HCT116 (cell line): ENCODE data around the gene COX7B. TPM values are rescaled to one million over a fixed set of nuclear protein-coding genes. Genes with fewer than 3 reads are reported as not detected.

Experiments used
- ATAC-seq: fragments of 200-7000 bp; cut with Tn5 transposase; 2 replicates; pipeline ENCODE4 v1.9.1; 2020; ENCODE audit warnings: mild to moderate bottlenecking, moderate library complexity
- BruUV-seq: library from RNA; stranded (reverse); fragments of 400-500 nt; replicated peaks from 2 replicates; lab custom pipeline; 2021; lab: Mats Ljungman, UMichigan
- CTCF ChIA-PET: fragments of 300-600 bp; sonication (Branson Sonifier 250); formaldehyde crosslinking; loops from one replicate; lab custom pipeline; 2021; ENCODE audit warnings: antibody characterized with exemption; lab: Charles Lee
- POLR2A ChIA-PET: fragments of 300-600, 350-600 bp; sonication (Branson Sonifier 250); formaldehyde crosslinking; loops from one replicate; lab custom pipeline; 2021; ENCODE audit warnings: antibody characterized with exemption; lab: Charles Lee
- RAD21 ChIA-PET, 2 experiments: fragments of 300-600 bp; sonication (Branson Sonifier 250); formaldehyde crosslinking; loops; one replicate each; lab custom pipeline; 2023; ENCODE audit warnings: low total read pairs in 2 of 2; ENCODE audit not compliant: uncharacterized antibody in 2 of 2, unreplicated experiment in 2 of 2, low non-redundant PET in 1 of 2; lab: Charles Lee
- DNase-seq: peaks from one replicate; pipeline ENCODE4 v3.0.0-alpha.2; 2010; ENCODE audit warnings: low read depth, low spot score
- H2AFZ ChIP-seq: fragments of 200-600 bp; shearing (Covaris generic), sonication (generic); 2 replicates; pipeline ENCODE4 v1.6.1; 2017; ENCODE audit warnings: low read depth, mixed run types, mixed read lengths, antibody characterized with exemption, low read length; ENCODE audit not compliant: poor library complexity, severe bottlenecking
- H3K27ac ChIP-seq: 2 replicates; pipeline ENCODE4 v1.5.1; 2012; ENCODE audit warnings: low read depth, low read length
- H3K27me3 ChIP-seq: fragments of 200-600 bp; sonication (generic); 2 replicates; pipeline ENCODE4 v1.6.1; 2016; ENCODE audit warnings: mixed run types, low read length, mixed read lengths; ENCODE audit not compliant: insufficient read depth
- H3K36me3 ChIP-seq, 2 experiments: fragments of 200-500 bp in 1 of 2; fragments of 200-600 bp in 1 of 2; sonication (Bioruptor generic) in 1 of 2; sonication (generic) in 1 of 2; 2 replicates each; pipeline versions ENCODE4 v1.5.1 to v1.6.1; 2014 to 2016; ENCODE audit warnings: low read length in 2 of 2, inconsistent platforms in 1 of 2, mixed read lengths in 1 of 2, mixed run types in 1 of 2; ENCODE audit not compliant: insufficient read depth in 2 of 2, control insufficient read depth in 1 of 2
- H3K4me1 ChIP-seq, 2 experiments: fragments of 200-600 bp in 1 of 2; sonication (generic) in 1 of 2; 2 replicates each; pipeline versions ENCODE4 v1.5.1 to v1.6.1; 2012 to 2017; ENCODE audit warnings: low read length in 2 of 2, inconsistent platforms in 1 of 2, mild to moderate bottlenecking in 1 of 2, mixed read lengths in 1 of 2, mixed run types in 1 of 2, moderate library complexity in 1 of 2; ENCODE audit not compliant: insufficient read depth in 2 of 2, control insufficient read depth in 1 of 2
- H3K4me2 ChIP-seq: fragments of 200-600 bp; sonication (generic); 2 replicates; pipeline ENCODE4 v1.6.1; 2017; ENCODE audit warnings: mixed run types, low read length, mixed read lengths
- H3K4me3 ChIP-seq, 2 experiments: fragments of 200-600 bp in 1 of 2; sonication (generic) in 1 of 2; replicated peaks in 1 of 2; 2 replicates each; pipeline ENCODE4 v1.5.1; 2011 to 2016; ENCODE audit warnings: low read length in 2 of 2, control low read depth in 1 of 2, low read depth in 1 of 2, mild to moderate bottlenecking in 1 of 2, mixed read lengths in 1 of 2, mixed run types in 1 of 2
- H3K79me2 ChIP-seq: fragments of 200-600 bp; sonication (generic); 2 replicates; pipeline ENCODE4 v1.6.1; 2017; ENCODE audit warnings: mild to moderate bottlenecking, mixed run types, low read length, moderate library complexity, mixed read lengths; ENCODE audit not compliant: insufficient read depth
- H3K9ac ChIP-seq: fragments of 200-600 bp; sonication (generic); 2 replicates; pipeline ENCODE4 v1.6.1; 2016; ENCODE audit warnings: low read length, mixed read lengths
- H3K9me2 ChIP-seq: fragments of 200-600 bp; sonication (generic), shearing (Covaris generic); 2 replicates; pipeline ENCODE4 v1.6.1; 2017; ENCODE audit warnings: mixed run types, mild to moderate bottlenecking, moderate library complexity; ENCODE audit not compliant: insufficient read depth
- H3K9me3 ChIP-seq, 2 experiments: fragments of 200-500 bp in 1 of 2; fragments of 200-600 bp in 1 of 2; sonication (Bioruptor generic) in 1 of 2; sonication (generic) in 1 of 2; 2 replicates each; pipeline ENCODE4 v1.6.1; 2014 to 2017; ENCODE audit warnings: low read length in 2 of 2, mixed read lengths in 2 of 2, inconsistent platforms in 1 of 2, low read depth in 1 of 2, mild to moderate bottlenecking in 1 of 2, mixed run types in 1 of 2, moderate library complexity in 1 of 2; ENCODE audit not compliant: control insufficient read depth in 1 of 2, insufficient read depth in 1 of 2
- H4K20me1 ChIP-seq: fragments of 200-600 bp; sonication (generic), shearing (Covaris generic); 2 replicates; pipeline ENCODE4 v1.6.1; 2017; ENCODE audit warnings: mixed run types, mild to moderate bottlenecking, moderate library complexity; ENCODE audit not compliant: insufficient read depth
- CBX3 ChIP-seq: IDR thresholded peaks from 2 replicates; pipeline ENCODE4 v1.6.1; 2012; ENCODE audit warnings: low read depth
- CEBPB ChIP-seq: IDR thresholded peaks from 2 replicates; pipeline ENCODE4 v1.6.1; 2012; ENCODE audit warnings: low read depth
- EZH2 ChIP-seq: fragments of 200-600 bp; sonication (generic); IDR thresholded peaks from 2 replicates; pipeline ENCODE4 v1.6.1; 2017; ENCODE audit warnings: antibody characterized with exemption, mixed run types
- EZH2phosphoT487 ChIP-seq: fragments of 200-600 bp; IDR thresholded peaks from 2 replicates; pipeline ENCODE4 v1.6.1; 2018; ENCODE audit warnings: antibody characterized with exemption, borderline replicate concordance
- FOSL1 ChIP-seq: IDR thresholded peaks from 2 replicates; pipeline ENCODE4 v1.6.1; 2012; ENCODE audit warnings: low read depth
- JUND ChIP-seq: IDR thresholded peaks from 2 replicates; pipeline ENCODE4 v1.6.1; 2012
- POLR2A ChIP-seq: IDR thresholded peaks from 2 replicates; pipeline ENCODE4 v1.7.0; 2011; ENCODE audit warnings: borderline replicate concordance; ENCODE audit not compliant: insufficient read depth, insufficient read length; ENCODE audit errors: extremely low read depth
- RAD21 ChIP-seq: IDR thresholded peaks from 2 replicates; pipeline ENCODE4 v1.6.1; 2012; ENCODE audit warnings: low read depth, mild to moderate bottlenecking
- REST ChIP-seq: IDR thresholded peaks from 2 replicates; pipeline ENCODE4 v1.6.1; 2012; ENCODE audit warnings: low read depth
- SIN3A ChIP-seq: IDR thresholded peaks from 2 replicates; pipeline ENCODE4 v1.6.1; 2012; ENCODE audit warnings: low read depth
- SP1 ChIP-seq: IDR thresholded peaks from 2 replicates; pipeline ENCODE4 v1.6.1; 2012; ENCODE audit warnings: low read depth
- SRF ChIP-seq: IDR thresholded peaks from 2 replicates; pipeline ENCODE4 v1.6.1; 2012; ENCODE audit warnings: low read depth
- TCF7L2 ChIP-seq: IDR thresholded peaks from 2 replicates; pipeline ENCODE4 v1.7.0; 2011; ENCODE audit warnings: borderline replicate concordance, inconsistent platforms; ENCODE audit not compliant: insufficient read depth, insufficient read length; ENCODE audit errors: extremely low read depth
- ZNF274 ChIP-seq: fragments of 200-500 bp; sonication (Bioruptor generic); IDR thresholded peaks from 2 replicates; pipeline ENCODE4 v1.6.1; 2014; ENCODE audit warnings: mild to moderate bottlenecking, low read depth, low read length, inconsistent platforms
- intact Hi-C: fragments of 100-400 bp; cut with micrococcal nuclease; formaldehyde crosslinking; loops from 2 replicates; pipeline ENCODE4 v1.10.0; 2022
- total RNA-seq: library from RNA; stranded (reverse); gene quantifications from one replicate; pipeline ENCODE4 v1.2.1, GENCODE V29; 2021; ENCODE audit not compliant: unreplicated experiment
- TF ChIP-seq, protein P1 (sequence below): IDR thresholded peaks from 2 replicates; pipeline ENCODE4 v1.6.1; 2012
- TF ChIP-seq, protein P2 (sequence below): IDR thresholded peaks from 2 replicates; pipeline ENCODE4 v1.6.1; 2011; ENCODE audit warnings: mild to moderate bottlenecking, low read length, moderate library complexity; ENCODE audit not compliant: insufficient replicate concordance; ENCODE audit errors: extremely low read depth
- TF ChIP-seq, protein P3 (sequence below): IDR thresholded peaks from 2 replicates; pipeline ENCODE4 v1.6.1; 2012

COX7B gene
- total RNA-seq, 1 experiment from 2014 or later, result 268 TPM

GRCh38 chrX:77949840-77950239, 50.6 kb downstream of the COX7B start:
- ChIA-PET POLR2A (no interaction called here), CTCF (no interaction called here), RAD21 (no interaction called here)
- Histone ChIP-seq H2AFZ (no peak overlapping the region), H3K27me3 (no peaks in the 10 kb centered on the region), H3K4me1 (peaks cover 0 to 2% of the 10 kb centered on the region in 2 experiments; a peak in 1 of 4 replicates), H3K27ac (no peak overlapping the region), H3K79me2 (no peaks in the 10 kb centered on the region), H3K9ac (no peak overlapping the region), H3K9me3 (no peaks in the 10 kb centered on the region), H3K4me3 (no peak overlapping the region), H3K4me2 (no peak overlapping the region), H3K36me3 (no peaks in the 10 kb centered on the region), H3K9me2 (no peaks in the 10 kb centered on the region), H4K20me1 (no peaks in the 10 kb centered on the region)
- ATAC-seq (no peak), DNase-seq (no peak)
- BruUV-seq, result no TSS peak
- TF ChIP-seq, protein P1, sequence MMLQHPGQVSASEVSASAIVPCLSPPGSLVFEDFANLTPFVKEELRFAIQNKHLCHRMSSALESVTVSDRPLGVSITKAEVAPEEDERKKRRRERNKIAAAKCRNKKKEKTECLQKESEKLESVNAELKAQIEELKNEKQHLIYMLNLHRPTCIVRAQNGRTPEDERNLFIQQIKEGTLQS, result no peak
- no peak for TF ChIP-seq FOSL1
- TF ChIP-seq, protein P2, sequence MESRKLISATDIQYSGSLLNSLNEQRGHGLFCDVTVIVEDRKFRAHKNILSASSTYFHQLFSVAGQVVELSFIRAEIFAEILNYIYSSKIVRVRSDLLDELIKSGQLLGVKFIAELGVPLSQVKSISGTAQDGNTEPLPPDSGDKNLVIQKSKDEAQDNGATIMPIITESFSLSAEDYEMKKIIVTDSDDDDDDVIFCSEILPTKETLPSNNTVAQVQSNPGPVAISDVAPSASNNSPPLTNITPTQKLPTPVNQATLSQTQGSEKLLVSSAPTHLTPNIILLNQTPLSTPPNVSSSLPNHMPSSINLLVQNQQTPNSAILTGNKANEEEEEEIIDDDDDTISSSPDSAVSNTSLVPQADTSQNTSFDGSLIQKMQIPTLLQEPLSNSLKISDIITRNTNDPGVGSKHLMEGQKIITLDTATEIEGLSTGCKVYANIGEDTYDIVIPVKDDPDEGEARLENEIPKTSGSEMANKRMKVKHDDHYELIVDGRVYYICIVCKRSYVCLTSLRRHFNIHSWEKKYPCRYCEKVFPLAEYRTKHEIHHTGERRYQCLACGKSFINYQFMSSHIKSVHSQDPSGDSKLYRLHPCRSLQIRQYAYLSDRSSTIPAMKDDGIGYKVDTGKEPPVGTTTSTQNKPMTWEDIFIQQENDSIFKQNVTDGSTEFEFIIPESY, result no peak
- no peak for TF ChIP-seq REST
- no peak for TF ChIP-seq CBX3
- TF ChIP-seq RAD21, result no peak
- TF ChIP-seq JUND, result no peak
- TF ChIP-seq SRF, result no peak
- no peak for TF ChIP-seq POLR2A
- TF ChIP-seq TCF7L2, result no peak
- no peak for TF ChIP-seq EZH2
- no peak for TF ChIP-seq CEBPB
- TF ChIP-seq SP1, result no peak
- TF ChIP-seq EZH2phosphoT487, result no peak
- TF ChIP-seq SIN3A, result no peak
- TF ChIP-seq, protein P3, sequence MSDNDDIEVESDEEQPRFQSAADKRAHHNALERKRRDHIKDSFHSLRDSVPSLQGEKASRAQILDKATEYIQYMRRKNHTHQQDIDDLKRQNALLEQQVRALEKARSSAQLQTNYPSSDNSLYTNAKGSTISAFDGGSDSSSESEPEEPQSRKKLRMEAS, result no peak
- TF ChIP-seq ZNF274, result no peak
- intact Hi-C loops, result no loop called here
